Measurements from ENCODE around the gene ZFP37.
"Not testable (repeated sequence)": the region's sequence is repeated elsewhere in the genome, so short reads cannot be mapped to it uniquely, and the experiment has no call there.

The ZFP37 gene
- 1.0 to 4.6 (median 2.4) reads per million in 3 donors for total RNA-seq

GRCh38 chr9:113056191-113057106 lies at the start of gene ZFP37:
Gene ZFP37 (minus strand): TSS chr9:113056724. CDS start chr9:113056688, 36 bp downstream.
- Histone ChIP-seq H3K4me1 (ENCODE audit: control insufficient read depth, insufficient read depth, low read length, poor library complexity, severe bottlenecking) (no peaks in the 10 kb centered on the region), H3K9me3 (ENCODE audit: control insufficient read depth, low read length) (peaks cover 18% of the 10 kb centered on the region), H3K27me3 (replicated peaks; ENCODE audit: control insufficient read depth, insufficient read depth, low read length, poor library complexity, severe bottlenecking) (peaks cover 3% of the 10 kb centered on the region), H3K36me3 (ENCODE audit: control insufficient read depth, insufficient read depth, low read length) (no peaks in the 10 kb centered on the region), H3K27ac (ENCODE audit: insufficient read depth, low read length, poor library complexity, severe bottlenecking) (peak within 1 kb of the TSS; percentile 30), H3K4me3 (ENCODE audit: insufficient read depth, low read depth, low read length, poor library complexity, severe bottlenecking) (peak within 1 kb of the TSS; percentile 75)
- DNase-seq: peak; percentile 43 to 70 (median 59)

GRCh38 chr9:113105345-113105744 lies 48.8 kb upstream of the ZFP37 start:
- not testable (repeated sequence) for H3K27me3 ChIP-seq (replicated peaks; ENCODE audit: control insufficient read depth, insufficient read depth, low read length, poor library complexity, severe bottlenecking); H3K4me3 ChIP-seq (ENCODE audit: insufficient read depth, low read depth, low read length, poor library complexity, severe bottlenecking); H3K36me3 ChIP-seq (ENCODE audit: control insufficient read depth, insufficient read depth, low read length); H3K9me3 ChIP-seq (ENCODE audit: control insufficient read depth, low read length); H3K4me1 ChIP-seq (ENCODE audit: control insufficient read depth, insufficient read depth, low read length, poor library complexity, severe bottlenecking); H3K27ac ChIP-seq (ENCODE audit: insufficient read depth, low read length, poor library complexity, severe bottlenecking); DNase-seq

- H3K4me3 ChIP-seq (ENCODE audit: insufficient read depth, low read depth, low read length, poor library complexity, severe bottlenecking): no peak overlapping the region
- no peaks in the 10 kb centered on the region for H3K36me3 ChIP-seq (ENCODE audit: control insufficient read depth, insufficient read depth, low read length)
- no peaks in the 10 kb centered on the region for H3K9me3 ChIP-seq (ENCODE audit: control insufficient read depth, low read length)
- H3K27ac ChIP-seq (ENCODE audit: insufficient read depth, low read length, poor library complexity, severe bottlenecking): no peak overlapping the region
- no peaks in the 10 kb centered on the region for H3K27me3 ChIP-seq (replicated peaks; ENCODE audit: control insufficient read depth, insufficient read depth, low read length, poor library complexity, severe bottlenecking)
- DNase-seq: no peak
- no peaks in the 10 kb centered on the region for H3K4me1 ChIP-seq (ENCODE audit: control insufficient read depth, insufficient read depth, low read length, poor library complexity, severe bottlenecking)
Measured at GRCh38 chr9:113095561-113095960, 39.0 kb upstream of the ZFP37 start.

- not testable (repeated sequence) for H3K4me3 ChIP-seq (ENCODE audit: insufficient read depth, low read depth, low read length, poor library complexity, severe bottlenecking); DNase-seq; H3K27ac ChIP-seq (ENCODE audit: insufficient read depth, low read length, poor library complexity, severe bottlenecking); H3K4me1 ChIP-seq (ENCODE audit: control insufficient read depth, insufficient read depth, low read length, poor library complexity, severe bottlenecking); H3K9me3 ChIP-seq (ENCODE audit: control insufficient read depth, low read length); H3K36me3 ChIP-seq (ENCODE audit: control insufficient read depth, insufficient read depth, low read length); H3K27me3 ChIP-seq (replicated peaks; ENCODE audit: control insufficient read depth, insufficient read depth, low read length, poor library complexity, severe bottlenecking)
Measured at GRCh38 chr9:113089924-113090323, 33.4 kb upstream of the ZFP37 start.

- H3K9me3 ChIP-seq (ENCODE audit: control insufficient read depth, low read length); H3K36me3 ChIP-seq (ENCODE audit: control insufficient read depth, insufficient read depth, low read length); H3K4me3 ChIP-seq (ENCODE audit: insufficient read depth, low read depth, low read length, poor library complexity, severe bottlenecking); DNase-seq; H3K27ac ChIP-seq (ENCODE audit: insufficient read depth, low read length, poor library complexity, severe bottlenecking); H3K27me3 ChIP-seq (replicated peaks; ENCODE audit: control insufficient read depth, insufficient read depth, low read length, poor library complexity, severe bottlenecking); H3K4me1 ChIP-seq (ENCODE audit: control insufficient read depth, insufficient read depth, low read length, poor library complexity, severe bottlenecking): not testable (repeated sequence)
Measured at GRCh38 chr9:113089143-113089505, 32.6 kb upstream of the ZFP37 start.

GRCh38 chr9:113088456-113089142 lies 32.1 kb upstream of the ZFP37 start:
- H3K4me1 ChIP-seq (ENCODE audit: control insufficient read depth, insufficient read depth, low read length, poor library complexity, severe bottlenecking); H3K4me3 ChIP-seq (ENCODE audit: insufficient read depth, low read depth, low read length, poor library complexity, severe bottlenecking); H3K27ac ChIP-seq (ENCODE audit: insufficient read depth, low read length, poor library complexity, severe bottlenecking); H3K27me3 ChIP-seq (replicated peaks; ENCODE audit: control insufficient read depth, insufficient read depth, low read length, poor library complexity, severe bottlenecking); H3K9me3 ChIP-seq (ENCODE audit: control insufficient read depth, low read length); H3K36me3 ChIP-seq (ENCODE audit: control insufficient read depth, insufficient read depth, low read length); DNase-seq: not testable (repeated sequence)

GRCh38 chr9:113062932-113063310 lies 6.4 kb upstream of the ZFP37 start:
- not testable (repeated sequence) for H3K36me3 ChIP-seq (ENCODE audit: control insufficient read depth, insufficient read depth, low read length); H3K4me1 ChIP-seq (ENCODE audit: control insufficient read depth, insufficient read depth, low read length, poor library complexity, severe bottlenecking); H3K27ac ChIP-seq (ENCODE audit: insufficient read depth, low read length, poor library complexity, severe bottlenecking); DNase-seq; H3K4me3 ChIP-seq (ENCODE audit: insufficient read depth, low read depth, low read length, poor library complexity, severe bottlenecking); H3K9me3 ChIP-seq (ENCODE audit: control insufficient read depth, low read length)
- peaks cover 10% of the 10 kb centered on the region for H3K27me3 ChIP-seq (replicated peaks; ENCODE audit: control insufficient read depth, insufficient read depth, low read length, poor library complexity, severe bottlenecking)

- not testable (repeated sequence) for H3K9me3 ChIP-seq (ENCODE audit: control insufficient read depth, low read length); DNase-seq; H3K27ac ChIP-seq (ENCODE audit: insufficient read depth, low read length, poor library complexity, severe bottlenecking); H3K4me3 ChIP-seq (ENCODE audit: insufficient read depth, low read depth, low read length, poor library complexity, severe bottlenecking); H3K4me1 ChIP-seq (ENCODE audit: control insufficient read depth, insufficient read depth, low read length, poor library complexity, severe bottlenecking); H3K36me3 ChIP-seq (ENCODE audit: control insufficient read depth, insufficient read depth, low read length)
- peaks cover 10% of the 10 kb centered on the region for H3K27me3 ChIP-seq (replicated peaks; ENCODE audit: control insufficient read depth, insufficient read depth, low read length, poor library complexity, severe bottlenecking)
Measured at GRCh38 chr9:113062256-113062931, 5.9 kb upstream of the ZFP37 start.

GRCh38 chr9:113061072-113061850 lies 4.7 kb upstream of the ZFP37 start:
- not testable (repeated sequence) for H3K27ac ChIP-seq (ENCODE audit: insufficient read depth, low read length, poor library complexity, severe bottlenecking); H3K4me3 ChIP-seq (ENCODE audit: insufficient read depth, low read depth, low read length, poor library complexity, severe bottlenecking); H3K4me1 ChIP-seq (ENCODE audit: control insufficient read depth, insufficient read depth, low read length, poor library complexity, severe bottlenecking); H3K36me3 ChIP-seq (ENCODE audit: control insufficient read depth, insufficient read depth, low read length); DNase-seq
- H3K27me3 ChIP-seq (replicated peaks; ENCODE audit: control insufficient read depth, insufficient read depth, low read length, poor library complexity, severe bottlenecking): peaks cover 10% of the 10 kb centered on the region
- H3K9me3 ChIP-seq (ENCODE audit: control insufficient read depth, low read length): peaks cover 10% of the 10 kb centered on the region

Measured in effector memory CD4-positive, alpha-beta T cell (primary cell).